IgD-negative memory B cell (primary cell): ENCODE measurements around the gene KCTD21. TPM values are rescaled to one million over a fixed set of nuclear protein-coding genes. Genes with fewer than 3 reads are reported as not detected.

Experiments used
- H3K27ac Mint-ChIP-seq, 3 donors: one replicate each; pipeline ENCODE4 v1.8.0; 2020 to 2022; ENCODE audit warnings: mild to moderate bottlenecking in 3 of 3, mixed read lengths in 3 of 3, moderate library complexity in 1 of 3
- H3K27me3 Mint-ChIP-seq: one replicate; pipeline ENCODE4 v1.8.0; 2021; ENCODE audit warnings: mixed read lengths
- H3K36me3 Mint-ChIP-seq: one replicate; pipeline ENCODE4 v1.8.0; 2020; ENCODE audit warnings: mild to moderate bottlenecking, mixed read lengths
- H3K4me1 Mint-ChIP-seq, 3 donors: one replicate each; pipeline ENCODE4 v1.8.0; 2020 to 2022; ENCODE audit warnings: mixed read lengths in 3 of 3, mild to moderate bottlenecking in 1 of 3
- H3K4me3 Mint-ChIP-seq, 4 donors: one replicate each; pipeline ENCODE4 v1.8.0; 2020 to 2022; ENCODE audit warnings: mild to moderate bottlenecking in 4 of 4, mixed read lengths in 4 of 4, moderate library complexity in 3 of 4
- H3K9me3 Mint-ChIP-seq, 3 donors: one replicate each; pipeline ENCODE4 v1.8.0; 2020 to 2021; ENCODE audit warnings: mixed read lengths in 3 of 3, mild to moderate bottlenecking in 1 of 3
- polyA plus RNA-seq: library from polyadenylated mRNA; unstranded; fragments of 300-500 nt; fragmentation: Illumina TruSeq; gene quantifications from one replicate; pipeline ENCODE4 v1.2.3, GENCODE V29; 2021

The KCTD21 gene
- polyA plus RNA-seq, 1 donor from 2014 or later, result 1.9 TPM

GRCh38 chr11:78199653-78200015, 11.2 kb upstream of the KCTD21 start:
- H3K4me3 Mint-ChIP-seq, result no peak overlapping the region
- no peaks in the 10 kb centered on the region for H3K27me3 Mint-ChIP-seq
- peaks cover 11 to 18% (median 15%) of the 10 kb centered on the region in 3 donors for H3K4me1 Mint-ChIP-seq
- peaks cover 10% of the 10 kb centered on the region for H3K36me3 Mint-ChIP-seq
- H3K27ac Mint-ChIP-seq, result peak overlapping the region in 1 of 3 donors; percentile 59
- H3K9me3 Mint-ChIP-seq, result no peaks in the 10 kb centered on the region

DNA sequence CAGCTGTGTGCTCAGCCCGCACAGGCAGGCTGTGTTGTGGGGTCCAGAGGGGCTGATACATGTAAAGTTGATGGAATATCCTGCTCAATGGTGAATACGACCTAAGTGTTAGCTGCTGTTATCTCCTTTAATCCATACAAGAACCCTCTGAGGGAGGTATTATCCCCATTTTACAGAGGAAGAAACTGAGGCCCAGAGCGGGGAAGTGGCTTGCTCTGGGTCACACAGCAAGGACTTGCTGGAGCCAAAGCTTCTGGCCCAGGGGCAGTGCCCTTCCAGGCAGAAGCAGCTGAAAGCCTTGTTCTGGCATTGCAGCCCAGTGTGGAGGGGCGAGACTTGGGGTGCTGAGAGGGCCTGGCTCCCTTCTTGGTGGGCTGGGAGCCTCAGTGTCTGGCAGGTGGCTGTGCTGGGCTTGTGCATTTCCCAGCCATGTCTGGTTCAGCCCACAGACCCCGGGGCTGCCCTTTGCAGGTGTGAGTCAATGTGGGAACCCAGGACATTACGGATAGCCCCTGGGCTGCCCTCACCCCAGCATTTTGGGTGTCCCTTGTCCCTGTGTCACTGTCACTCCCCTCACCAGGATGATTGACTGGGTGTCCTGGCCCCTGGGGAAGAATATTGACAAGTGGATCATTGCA, 10.7 kb upstream of the KCTD21 start:
- Mint-ChIP-seq H3K9me3 (no peaks in the 10 kb centered on the region), H3K4me3 (peak overlapping the region in 1 of 4 donors; percentile 29), H3K27ac (no peak overlapping the region), H3K27me3 (no peaks in the 10 kb centered on the region), H3K4me1 (peaks cover 11 to 18% (median 15%) of the 10 kb centered on the region in 3 donors), H3K36me3 (peaks cover 10% of the 10 kb centered on the region)

- Mint-ChIP-seq H3K36me3 (peaks cover 6% of the 10 kb centered on the region), H3K9me3 (no peaks in the 10 kb centered on the region), H3K27ac (peak overlapping the region in 1 of 3 donors; percentile 33), H3K4me1 (peaks cover 6 to 14% (median 12%) of the 10 kb centered on the region in 3 donors), H3K27me3 (no peaks in the 10 kb centered on the region), H3K4me3 (no peak overlapping the region)
Observed at GRCh38 chr11:78197816-78198215, 9.4 kb upstream of the KCTD21 start.

DNA sequence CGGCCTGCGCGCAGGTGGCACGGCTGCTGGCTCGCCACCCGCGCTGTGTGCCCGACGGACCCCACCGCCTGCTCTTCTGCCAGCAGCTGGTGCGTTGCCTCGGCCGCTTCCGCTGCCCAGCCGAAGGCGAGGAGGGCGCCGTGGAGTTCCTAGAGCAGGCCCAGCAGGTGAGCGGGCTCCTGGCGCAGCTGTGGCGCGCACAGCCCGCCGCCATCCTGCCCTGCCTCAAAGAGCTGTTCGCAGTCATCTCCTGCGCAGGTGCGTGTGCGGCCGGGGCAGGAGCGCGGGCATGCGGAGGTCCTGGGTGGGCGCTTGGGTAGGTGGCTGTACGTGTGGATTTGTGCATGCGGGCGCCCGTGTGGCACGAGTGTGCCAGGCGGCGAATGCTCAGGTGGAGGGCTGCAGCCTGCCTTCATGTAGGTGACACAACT, 8.2 kb upstream of the KCTD21 start:
- no peaks in the 10 kb centered on the region for H3K27me3 Mint-ChIP-seq
- H3K4me1 Mint-ChIP-seq, result peaks cover 2 to 6% (median 2%) of the 10 kb centered on the region in 3 donors
- H3K9me3 Mint-ChIP-seq, result no peaks in the 10 kb centered on the region
- no peak overlapping the region for H3K4me3 Mint-ChIP-seq
- H3K36me3 Mint-ChIP-seq, result peaks cover 5% of the 10 kb centered on the region
- no peak overlapping the region for H3K27ac Mint-ChIP-seq

GRCh38 chr11:78195917-78196560, 7.6 kb upstream of the KCTD21 start:
- Mint-ChIP-seq H3K4me1 (peaks cover 0 to 5% (median 2%) of the 10 kb centered on the region in 3 donors), H3K27ac (no peak overlapping the region), H3K36me3 (peaks cover 5% of the 10 kb centered on the region), H3K4me3 (no peak overlapping the region), H3K27me3 (no peaks in the 10 kb centered on the region), H3K9me3 (no peaks in the 10 kb centered on the region)

DNA sequence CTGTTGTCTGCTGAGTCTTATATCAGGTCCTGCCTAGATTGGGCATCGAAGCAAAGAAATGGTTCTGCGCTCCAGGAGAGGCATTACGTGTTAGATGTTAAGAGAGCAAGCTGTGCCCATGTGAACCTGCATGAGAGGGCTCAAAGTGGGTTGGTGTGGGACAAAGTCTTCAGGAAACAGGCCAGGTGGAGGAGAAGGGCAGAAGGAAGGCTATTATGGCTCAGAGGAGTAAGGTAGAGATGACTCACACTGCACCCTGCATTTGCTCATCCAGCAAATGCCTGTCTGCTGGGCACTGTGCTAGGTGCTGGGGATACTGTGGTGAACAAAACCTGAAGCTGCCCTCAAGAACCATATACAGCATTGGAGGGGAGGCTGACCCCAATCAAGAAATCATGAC, 6.1 kb upstream of the KCTD21 start:
- Mint-ChIP-seq H3K27ac (no peak overlapping the region), H3K36me3 (peaks cover 4% of the 10 kb centered on the region), H3K27me3 (no peaks in the 10 kb centered on the region), H3K4me1 (peaks cover 9 to 13% (median 9%) of the 10 kb centered on the region in 3 donors), H3K4me3 (peak overlapping the region in 1 of 4 donors; percentile 25), H3K9me3 (no peaks in the 10 kb centered on the region)

GRCh38 chr11:78193806-78194205, 5.4 kb upstream of the KCTD21 start:
- peaks cover 4% of the 10 kb centered on the region for H3K36me3 Mint-ChIP-seq
- no peaks in the 10 kb centered on the region for H3K27me3 Mint-ChIP-seq
- peak overlapping the region in 1 of 4 donors; percentile 24 for H3K4me3 Mint-ChIP-seq
- H3K9me3 Mint-ChIP-seq, result no peaks in the 10 kb centered on the region
- H3K4me1 Mint-ChIP-seq, result peaks cover 8 to 14% (median 10%) of the 10 kb centered on the region in 3 donors
- H3K27ac Mint-ChIP-seq, result no peak overlapping the region

DNA sequence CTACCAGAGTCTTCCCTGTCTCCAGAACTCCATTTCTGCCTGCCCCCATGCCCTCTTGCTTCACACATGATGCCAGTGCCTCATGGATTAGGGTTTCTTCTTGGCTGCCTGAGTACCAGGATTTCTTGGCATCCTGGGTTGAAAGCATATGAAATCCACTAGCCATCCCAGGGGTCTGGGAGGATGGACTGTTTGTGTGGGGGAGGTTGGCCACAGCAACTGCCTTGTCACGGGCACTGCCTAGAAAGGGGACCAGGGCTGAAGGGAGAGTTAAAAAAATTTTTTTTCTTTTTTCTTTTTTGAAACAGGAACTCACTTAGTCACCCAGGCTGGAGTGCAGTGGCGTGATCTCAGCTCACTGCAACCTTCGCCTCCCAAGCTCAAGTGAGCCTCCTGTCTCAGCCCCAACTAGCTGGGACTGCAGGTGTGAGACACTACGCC, 4.5 kb upstream of the KCTD21 start:
- H3K27ac Mint-ChIP-seq, result peak overlapping the region in 1 of 3 donors; percentile 78
- peak overlapping the region in 1 of 4 donors; percentile 52 for H3K4me3 Mint-ChIP-seq
- no peaks in the 10 kb centered on the region for H3K9me3 Mint-ChIP-seq
- H3K36me3 Mint-ChIP-seq, result peaks cover 4% of the 10 kb centered on the region
- no peaks in the 10 kb centered on the region for H3K27me3 Mint-ChIP-seq
- peaks cover 6 to 17% (median 13%) of the 10 kb centered on the region in 3 donors for H3K4me1 Mint-ChIP-seq

- peak overlapping the region in 2 of 4 donors; percentile 12 to 52 for H3K4me3 Mint-ChIP-seq
- no peak overlapping the region for H3K27ac Mint-ChIP-seq
- peaks cover 4% of the 10 kb centered on the region for H3K36me3 Mint-ChIP-seq
- no peaks in the 10 kb centered on the region for H3K9me3 Mint-ChIP-seq
- peaks cover 13 to 22% (median 20%) of the 10 kb centered on the region in 3 donors for H3K4me1 Mint-ChIP-seq
- H3K27me3 Mint-ChIP-seq, result no peaks in the 10 kb centered on the region
Observed at GRCh38 chr11:78192223-78192719, 3.8 kb upstream of the KCTD21 start.

DNA sequence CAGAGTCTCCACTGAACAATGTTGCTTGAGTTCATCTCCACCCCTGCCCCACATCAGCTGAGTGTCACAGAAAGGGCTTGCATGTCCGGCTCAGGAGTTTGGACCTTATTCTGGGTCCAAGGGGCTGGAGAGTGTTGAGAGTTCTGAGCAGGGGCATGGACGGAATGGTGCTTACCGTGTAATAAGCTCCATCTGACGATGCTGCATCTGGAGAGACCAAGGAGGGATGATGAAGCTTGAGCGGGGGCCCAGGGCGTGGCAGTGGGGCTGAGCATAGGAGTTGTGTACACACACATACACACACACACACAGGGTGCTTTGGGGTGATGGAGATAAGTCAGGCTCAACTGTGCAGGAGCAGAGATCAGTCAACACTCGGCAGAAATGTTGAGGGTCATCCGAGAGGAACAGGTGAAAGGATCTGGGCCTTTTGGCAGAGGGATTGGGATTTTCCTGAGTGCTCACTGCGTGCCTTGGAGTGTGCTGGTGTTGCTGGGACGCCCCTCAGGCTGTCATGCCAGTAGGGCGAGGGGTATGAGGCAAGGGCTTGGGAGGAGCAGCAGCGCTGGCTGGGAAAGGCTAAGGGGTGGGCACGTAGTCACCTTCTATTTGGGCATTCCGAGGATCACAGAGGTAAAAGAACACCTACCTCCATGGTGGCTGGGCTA, 2.6 kb upstream of the KCTD21 start:
- Mint-ChIP-seq H3K4me1 (peaks cover 16 to 25% (median 22%) of the 10 kb centered on the region in 3 donors), H3K36me3 (peaks cover 4% of the 10 kb centered on the region), H3K27me3 (no peaks in the 10 kb centered on the region), H3K27ac (peak overlapping the region in 1 of 3 donors; percentile 27), H3K9me3 (no peaks in the 10 kb centered on the region), H3K4me3 (peak overlapping the region in 2 of 4 donors; percentile 39 to 44)

DNA sequence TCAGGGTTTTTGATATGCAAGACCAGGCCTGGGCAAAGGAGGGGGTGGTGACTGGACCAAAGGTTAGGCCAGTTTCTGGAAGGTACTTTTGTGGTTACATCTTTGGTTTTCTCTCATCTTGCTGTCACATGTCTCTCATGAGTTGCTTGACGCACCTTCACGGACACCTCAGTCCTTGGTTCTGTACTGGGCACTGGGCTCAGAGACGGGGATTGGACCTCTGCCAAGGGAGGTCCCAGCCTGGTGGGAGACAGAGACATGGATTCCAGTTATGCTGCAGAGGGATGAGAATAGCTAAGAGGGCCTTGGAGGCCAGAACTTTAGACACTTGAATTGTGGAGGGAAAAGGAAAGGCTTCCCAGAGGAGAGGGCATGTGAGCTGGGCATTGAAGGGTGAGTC, 1.9 kb upstream of the KCTD21 start:
- no peaks in the 10 kb centered on the region for H3K9me3 Mint-ChIP-seq
- H3K27ac Mint-ChIP-seq, result peak overlapping the region in 1 of 3 donors; percentile 27
- H3K27me3 Mint-ChIP-seq, result no peaks in the 10 kb centered on the region
- H3K4me3 Mint-ChIP-seq, result peak overlapping the region in 2 of 4 donors; percentile 98 to 99
- peaks cover 16 to 25% (median 22%) of the 10 kb centered on the region in 3 donors for H3K4me1 Mint-ChIP-seq
- H3K36me3 Mint-ChIP-seq, result peaks cover 4% of the 10 kb centered on the region

DNA sequence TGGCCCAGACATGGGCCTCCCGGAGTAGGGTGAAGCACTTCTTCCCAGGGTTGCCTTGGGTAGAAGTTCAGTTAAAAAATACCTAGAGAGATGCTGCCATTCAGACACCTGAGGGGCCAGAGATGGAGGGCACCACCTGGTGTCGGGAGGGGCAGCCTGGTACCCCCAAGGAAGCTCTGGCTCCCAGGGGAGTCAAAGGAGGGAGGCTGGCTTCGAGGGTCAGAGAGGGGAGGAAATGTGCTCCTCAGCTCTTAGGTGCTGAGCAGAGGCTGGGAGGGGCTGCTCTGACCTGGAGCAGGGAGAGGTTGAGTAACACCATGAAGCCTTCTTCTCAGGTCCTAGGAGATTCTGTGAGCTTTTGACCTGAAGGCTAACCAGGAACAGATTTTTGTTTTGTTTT, 1.4 kb upstream of the KCTD21 start:
- Mint-ChIP-seq H3K36me3 (peaks cover 2% of the 10 kb centered on the region), H3K27ac (peak overlapping the region; percentile 26 to 69 (median 27)), H3K4me1 (peaks cover 16 to 25% (median 22%) of the 10 kb centered on the region in 3 donors)

GRCh38 chr11:78189174-78189724, 823 bp upstream of the KCTD21 start:
- Mint-ChIP-seq H3K4me1 (peaks cover 16 to 25% (median 22%) of the 10 kb centered on the region in 3 donors), H3K27ac (peak overlapping the region in 1 of 3 donors; percentile 81), H3K27me3 (no peaks in the 10 kb centered on the region), H3K9me3 (no peaks in the 10 kb centered on the region), H3K4me3 (peak overlapping the region; percentile 96 to 99 (median 98)), H3K36me3 (peaks cover 2% of the 10 kb centered on the region)

More for the DNA sequence above, 1.4 kb upstream of the KCTD21 start:
- Mint-ChIP-seq H3K4me3 (peak overlapping the region; percentile 90 to 99 (median 97)), H3K9me3 (no peaks in the 10 kb centered on the region), H3K27me3 (no peaks in the 10 kb centered on the region)

DNA sequence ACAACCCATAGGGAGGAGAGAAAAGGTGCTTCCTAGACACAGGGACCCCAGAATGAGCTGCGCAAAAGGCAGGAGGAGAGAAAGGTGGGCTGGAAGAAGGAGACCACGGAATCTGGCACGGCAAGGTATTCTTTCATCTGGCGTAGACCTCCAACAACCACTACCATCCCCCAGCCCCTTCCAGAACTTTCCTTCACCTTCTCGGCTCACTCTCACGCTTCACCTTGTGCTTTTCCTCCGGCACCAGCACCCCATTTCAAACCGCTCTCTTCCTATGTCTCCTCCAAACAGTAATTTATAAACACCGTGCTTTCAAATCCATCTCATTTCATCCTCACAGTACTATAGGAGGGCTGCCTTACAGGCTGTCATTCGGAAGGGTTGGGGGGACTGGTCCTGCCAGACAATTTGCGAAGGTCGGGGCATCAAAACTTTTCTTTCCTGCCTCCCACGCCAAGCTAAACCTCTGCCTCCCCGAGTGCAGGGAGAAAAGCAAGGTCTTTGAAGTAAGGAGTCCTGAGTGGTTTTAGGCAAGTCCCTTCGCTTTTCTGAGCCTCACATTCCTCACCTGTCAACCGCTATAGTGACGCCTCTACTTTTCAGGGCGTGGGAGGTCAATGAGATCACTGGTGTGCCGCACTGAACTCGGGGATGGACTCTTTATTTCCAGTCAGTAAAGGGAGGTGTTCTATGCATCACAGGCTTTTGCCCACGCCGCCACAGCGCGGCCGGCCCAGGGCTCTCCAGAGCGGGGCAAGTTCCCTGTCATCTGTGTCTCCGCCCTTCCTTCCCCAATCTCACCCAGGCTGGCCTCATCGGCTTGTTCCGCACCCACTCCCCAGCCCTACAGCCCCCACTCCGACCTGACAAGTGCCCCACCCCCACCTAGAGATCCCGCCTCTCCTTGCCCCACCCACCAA, 800 bp downstream of the KCTD21 start:
- Mint-ChIP-seq H3K4me3 (peak overlapping the region; percentile 96 to 99 (median 98)), H3K27ac (peak overlapping the region; percentile 81 to 89 (median 84)), H3K4me1 (peaks cover 16 to 25% (median 22%) of the 10 kb centered on the region in 3 donors), H3K36me3 (peaks cover 5% of the 10 kb centered on the region), H3K27me3 (no peaks in the 10 kb centered on the region), H3K9me3 (no peaks in the 10 kb centered on the region)
